ENCODE data around the gene BRINP3.
A peak's percentile ranks its signal among the peaks of the same experiment; 100 is the strongest.

Gene BRINP3

GRCh38 chr1:190480231-190480630 is 2.6 kb upstream of the BRINP3 start:
- Histone ChIP-seq H2BK5ac (ENCODE audit: low read depth, low read length, poor library complexity, severe bottlenecking) (no peak overlapping the region), H3K4me1 (ENCODE audit: control insufficient read depth, insufficient read depth, low read depth, low read length) (peaks cover 9% of the 10 kb centered on the region), H3K9ac (ENCODE audit: low read length) (no peak overlapping the region), H3K4me2 (ENCODE audit: low read length, poor library complexity, severe bottlenecking) (no peak overlapping the region), H2BK120ac (ENCODE audit: low read depth, low read length) (no peak overlapping the region), H2AFZ (ENCODE audit: low read depth, low read length) (no peak overlapping the region), H2BK12ac (ENCODE audit: low read length in 2 of 2) (no peak overlapping the region), H3K18ac (ENCODE audit: low read depth in 1 of 2, low read length in 2 of 2) (no peak overlapping the region), H3K14ac (ENCODE audit: low read length in 2 of 2) (no peak overlapping the region), H4K8ac (ENCODE audit: low read length) (no peak overlapping the region), H2AK5ac (ENCODE audit: low read length, severe bottlenecking) (no peak overlapping the region), H3K27ac (ENCODE audit: low read length, poor library complexity, severe bottlenecking) (no peak overlapping the region), H3K27me3 (ENCODE audit: control insufficient read depth in 1 of 2, insufficient read depth in 1 of 2, low read length in 2 of 2) (peaks cover 0 to 45% of the 10 kb centered on the region in 2 experiments), H4K91ac (ENCODE audit: low read length) (no peak overlapping the region), H3K4me3 (ENCODE audit: insufficient read depth in 1 of 2, low read depth in 1 of 2, low read length in 2 of 2) (no peak overlapping the region), H3K36me3 (ENCODE audit: control insufficient read depth in 1 of 2, insufficient read depth in 2 of 2, low read depth in 1 of 2, low read length in 2 of 2) (no peaks in the 10 kb centered on the region), H2BK15ac (ENCODE audit: low read depth, poor library complexity, severe bottlenecking) (no peak overlapping the region), H3K79me1 (replicated peaks; ENCODE audit: low read length, poor library complexity, severe bottlenecking) (no peaks in the 10 kb centered on the region), H3K23ac (ENCODE audit: low read length in 2 of 2) (no peak overlapping the region), H3K4ac (ENCODE audit: low read depth in 1 of 2, low read length in 2 of 2) (no peak overlapping the region), H3K9me3 (ENCODE audit: control insufficient read depth, low read length) (no peaks in the 10 kb centered on the region)
- DNase-seq = no peak

GRCh38 chr1:190479516-190479915 is 1.9 kb upstream of the BRINP3 start:
- Histone ChIP-seq H4K8ac (ENCODE audit: low read length) (no peak overlapping the region), H3K4ac (ENCODE audit: low read depth in 1 of 2, low read length in 2 of 2) (no peak overlapping the region), H2BK120ac (ENCODE audit: low read depth, low read length) (no peak overlapping the region), H2BK12ac (ENCODE audit: low read length in 2 of 2) (no peak overlapping the region), H3K23ac (ENCODE audit: low read length in 2 of 2) (no peak overlapping the region), H3K27me3 (ENCODE audit: control insufficient read depth in 1 of 2, insufficient read depth in 1 of 2, low read length in 2 of 2) (peaks cover 0 to 52% of the 10 kb centered on the region in 2 experiments), H2AFZ (ENCODE audit: low read depth, low read length) (no peak overlapping the region), H3K14ac (ENCODE audit: low read length in 2 of 2) (no peak overlapping the region), H3K27ac (ENCODE audit: low read length, poor library complexity, severe bottlenecking) (no peak overlapping the region), H3K36me3 (ENCODE audit: control insufficient read depth in 1 of 2, insufficient read depth in 2 of 2, low read depth in 1 of 2, low read length in 2 of 2) (no peaks in the 10 kb centered on the region), H2BK5ac (ENCODE audit: low read depth, low read length, poor library complexity, severe bottlenecking) (no peak overlapping the region), H3K79me1 (replicated peaks; ENCODE audit: low read length, poor library complexity, severe bottlenecking) (no peaks in the 10 kb centered on the region), H2AK5ac (ENCODE audit: low read length, severe bottlenecking) (no peak overlapping the region), H3K9me3 (ENCODE audit: control insufficient read depth, low read length) (no peaks in the 10 kb centered on the region), H4K91ac (ENCODE audit: low read length) (no peak overlapping the region), H3K9ac (ENCODE audit: low read length) (no peak overlapping the region), H3K4me2 (ENCODE audit: low read length, poor library complexity, severe bottlenecking) (no peak overlapping the region), H3K4me3 (ENCODE audit: insufficient read depth in 1 of 2, low read depth in 1 of 2, low read length in 2 of 2) (no peak overlapping the region), H3K18ac (ENCODE audit: low read depth in 1 of 2, low read length in 2 of 2) (no peak overlapping the region), H3K4me1 (ENCODE audit: control insufficient read depth, insufficient read depth, low read depth, low read length) (peaks cover 9% of the 10 kb centered on the region), H2BK15ac (ENCODE audit: low read depth, poor library complexity, severe bottlenecking) (no peak overlapping the region)
- DNase-seq = no peak
- WGBS = 19% methylated on average over 2 of the region's 4 CpGs

GRCh38 chr1:190479050-190479397 is 1.4 kb upstream of the BRINP3 start:
- Histone ChIP-seq H2BK5ac (ENCODE audit: low read depth, low read length, poor library complexity, severe bottlenecking) (no peak overlapping the region), H2AK5ac (ENCODE audit: low read length, severe bottlenecking) (no peak overlapping the region), H3K9ac (ENCODE audit: low read length) (peak overlapping the region; percentile 24), H3K14ac (ENCODE audit: low read length in 2 of 2) (no peak overlapping the region), H2BK120ac (ENCODE audit: low read depth, low read length) (no peak overlapping the region), H3K79me1 (replicated peaks; ENCODE audit: low read length, poor library complexity, severe bottlenecking) (no peaks in the 10 kb centered on the region), H3K4me1 (ENCODE audit: control insufficient read depth, insufficient read depth, low read depth, low read length) (peaks cover 9% of the 10 kb centered on the region), H4K91ac (ENCODE audit: low read length) (no peak overlapping the region), H3K18ac (ENCODE audit: low read depth in 1 of 2, low read length in 2 of 2) (no peak overlapping the region), H3K23ac (ENCODE audit: low read length in 2 of 2) (no peak overlapping the region), H3K4me2 (ENCODE audit: low read length, poor library complexity, severe bottlenecking) (peak overlapping the region; percentile 85), H2BK12ac (ENCODE audit: low read length in 2 of 2) (no peak overlapping the region), H3K27me3 (ENCODE audit: control insufficient read depth in 1 of 2, insufficient read depth in 1 of 2, low read length in 2 of 2) (peaks cover 0 to 57% of the 10 kb centered on the region in 2 experiments), H2BK15ac (ENCODE audit: low read depth, poor library complexity, severe bottlenecking) (no peak overlapping the region), H4K8ac (ENCODE audit: low read length) (no peak overlapping the region), H3K4me3 (ENCODE audit: insufficient read depth in 1 of 2, low read depth in 1 of 2, low read length in 2 of 2) (peak overlapping the region in 1 of 2 experiments; percentile 79), H2AFZ (ENCODE audit: low read depth, low read length) (no peak overlapping the region), H3K27ac (ENCODE audit: low read length, poor library complexity, severe bottlenecking) (no peak overlapping the region), H3K9me3 (ENCODE audit: control insufficient read depth, low read length) (no peaks in the 10 kb centered on the region), H3K36me3 (ENCODE audit: control insufficient read depth in 1 of 2, insufficient read depth in 2 of 2, low read depth in 1 of 2, low read length in 2 of 2) (no peaks in the 10 kb centered on the region), H3K4ac (ENCODE audit: low read depth in 1 of 2, low read length in 2 of 2) (no peak overlapping the region)
- DNase-seq = peak; percentile 17
- no CpG with 5 or more reads among the region's 4 CpGs for WGBS

GRCh38 chr1:190478149-190479049 is 735 bp upstream of the BRINP3 start:
- Histone ChIP-seq H3K9me3 (ENCODE audit: control insufficient read depth, low read length) (no peaks in the 10 kb centered on the region), H3K4me1 (ENCODE audit: control insufficient read depth, insufficient read depth, low read depth, low read length) (peaks cover 9% of the 10 kb centered on the region), H3K14ac (ENCODE audit: low read length in 2 of 2) (no peak overlapping the region), H3K9ac (ENCODE audit: low read length) (peak overlapping the region; percentile 24), H3K4me2 (ENCODE audit: low read length, poor library complexity, severe bottlenecking) (peak overlapping the region; percentile 85), H2BK12ac (ENCODE audit: low read length in 2 of 2) (no peak overlapping the region), H3K27ac (ENCODE audit: low read length, poor library complexity, severe bottlenecking) (no peak overlapping the region), H3K23ac (ENCODE audit: low read length in 2 of 2) (peak overlapping the region in 1 of 2 experiments; percentile 19), H2BK120ac (ENCODE audit: low read depth, low read length) (no peak overlapping the region), H2BK5ac (ENCODE audit: low read depth, low read length, poor library complexity, severe bottlenecking) (no peak overlapping the region), H2AK5ac (ENCODE audit: low read length, severe bottlenecking) (no peak overlapping the region), H3K18ac (ENCODE audit: low read depth in 1 of 2, low read length in 2 of 2) (no peak overlapping the region), H4K8ac (ENCODE audit: low read length) (no peak overlapping the region), H4K91ac (ENCODE audit: low read length) (no peak overlapping the region), H3K4me3 (ENCODE audit: insufficient read depth in 1 of 2, low read depth in 1 of 2, low read length in 2 of 2) (peak overlapping the region; percentile 53 to 79), H3K36me3 (ENCODE audit: control insufficient read depth in 1 of 2, insufficient read depth in 2 of 2, low read depth in 1 of 2, low read length in 2 of 2) (no peaks in the 10 kb centered on the region), H3K27me3 (ENCODE audit: control insufficient read depth in 1 of 2, insufficient read depth in 1 of 2, low read length in 2 of 2) (peaks cover 0 to 58% of the 10 kb centered on the region in 2 experiments), H3K4ac (ENCODE audit: low read depth in 1 of 2, low read length in 2 of 2) (no peak overlapping the region), H2AFZ (ENCODE audit: low read depth, low read length) (peak overlapping the region; percentile 24), H2BK15ac (ENCODE audit: low read depth, poor library complexity, severe bottlenecking) (no peak overlapping the region), H3K79me1 (replicated peaks; ENCODE audit: low read length, poor library complexity, severe bottlenecking) (no peaks in the 10 kb centered on the region)
- DNase-seq = peak; percentile 43
- under 1% methylated on average over 30 of the region's 42 CpGs for WGBS
